OCI-LY7 (cell line): Measurements from ENCODE around the gene PLA2G2F. TPM values are rescaled to one million over a fixed set of nuclear protein-coding genes. Genes with fewer than 3 reads are reported as not detected.

Experiments
- BruUV-seq: library from RNA; stranded (reverse); fragments of 400-500 nt; replicated peaks from 2 replicates; lab custom pipeline; 2021; lab: Mats Ljungman, UMichigan
- CTCF ChIA-PET: fragments of 300-600 bp; sonication (Branson Sonifier 250); formaldehyde crosslinking; loops from one replicate; lab custom pipeline; 2022; ENCODE audit warnings: antibody characterized with exemption; ENCODE audit not compliant: unreplicated experiment; lab: Charles Lee
- POLR2A ChIA-PET: fragments of 300-600 bp; sonication (Branson Sonifier 250); formaldehyde crosslinking; loops from one replicate; lab custom pipeline; 2022; ENCODE audit warnings: antibody characterized with exemption; lab: Charles Lee
- DNase-seq: peaks from one replicate; pipeline ENCODE4 v3.0.0-alpha.2; 2015; ENCODE audit warnings: low spot score
- H2AFZ ChIP-seq: fragments of 200-600 bp; sonication (generic), shearing (Covaris generic); 2 replicates; pipeline ENCODE4 v1.6.1; 2014; ENCODE audit warnings: mild to moderate bottlenecking, antibody characterized with exemption, low read length, moderate library complexity
- H3K27ac ChIP-seq: fragments of 200-600 bp; sonication (generic); 2 replicates; pipeline ENCODE4 v1.5.1; 2014; ENCODE audit warnings: mixed run types, low read depth, mild to moderate bottlenecking, moderate library complexity, low read length, inconsistent platforms; ENCODE audit not compliant: poor library complexity, severe bottlenecking
- H3K36me3 ChIP-seq: fragments of 200-600 bp; sonication (generic); 2 replicates; pipeline ENCODE4 v1.6.1; 2014; ENCODE audit warnings: mild to moderate bottlenecking, antibody characterized with exemption, low read length, moderate library complexity, mixed read lengths; ENCODE audit not compliant: insufficient read depth
- H3K4me1 ChIP-seq: fragments of 200-600 bp; sonication (generic); 2 replicates; pipeline ENCODE4 v1.5.1; 2014; ENCODE audit warnings: mild to moderate bottlenecking, low read length; ENCODE audit not compliant: insufficient read depth, poor library complexity, severe bottlenecking
- H3K4me2 ChIP-seq: fragments of 200-600 bp; sonication (generic); 2 replicates; pipeline ENCODE4 v1.6.1; 2014; ENCODE audit warnings: mild to moderate bottlenecking, low read length
- H3K4me3 ChIP-seq: fragments of 200-600 bp; sonication (generic); 2 replicates; pipeline ENCODE4 v1.5.1; 2014; ENCODE audit warnings: mild to moderate bottlenecking, low read depth, low read length; ENCODE audit not compliant: poor library complexity, severe bottlenecking
- H3K79me2 ChIP-seq: fragments of 200-600 bp; sonication (generic); 2 replicates; pipeline ENCODE4 v1.6.1; 2016; ENCODE audit warnings: low read depth, mild to moderate bottlenecking, low read length, moderate library complexity, mixed read lengths; ENCODE audit not compliant: insufficient read depth
- H3K9me2 ChIP-seq: fragments of 200-600 bp; sonication (generic); 2 replicates; pipeline ENCODE4 v1.6.1; 2016; ENCODE audit warnings: mild to moderate bottlenecking, low read length, mixed read lengths; ENCODE audit not compliant: insufficient read depth
- H3K9me3 ChIP-seq: fragments of 200-600 bp; sonication (generic); 2 replicates; pipeline ENCODE4 v1.6.1; 2014; ENCODE audit warnings: mild to moderate bottlenecking, mixed run types, low read length, mixed read lengths
- H4K20me1 ChIP-seq: fragments of 200-600 bp; sonication (generic); 2 replicates; pipeline ENCODE4 v1.6.1; 2014; ENCODE audit warnings: mild to moderate bottlenecking, antibody characterized with exemption, low read length, moderate library complexity, mixed read lengths; ENCODE audit not compliant: insufficient read depth
- EZH2phosphoT487 ChIP-seq: fragments of 200-600 bp; sonication (generic); IDR thresholded peaks from 2 replicates; pipeline ENCODE4 v1.6.1; 2018; ENCODE audit warnings: low read depth, borderline replicate concordance, mild to moderate bottlenecking, mixed run types, antibody characterized with exemption, low read length, moderate library complexity, mixed read lengths
- intact Hi-C: fragments of 100-400 bp; cut with micrococcal nuclease; formaldehyde crosslinking; loops from one replicate; pipeline ENCODE4 v1.10.0; 2022; ENCODE audit not compliant: unreplicated experiment
- total RNA-seq, 2 experiments: library from RNA; depleted of rRNA in 1 of 2; stranded (reverse); fragments of >200 nt in 1 of 2; shearing (Covaris generic) in 1 of 2; gene quantifications; 2 replicates each; pipeline ENCODE4 v1.2.3, GENCODE V29; 2014 to 2022
- TF ChIP-seq, protein P1 (sequence below): fragments of 200-600 bp; sonication (generic); conservative IDR thresholded peaks from 2 replicates; pipeline ENCODE4 v1.5.1; 2014; ENCODE audit warnings: mild to moderate bottlenecking, antibody characterized with exemption, low read length, moderate library complexity, mixed read lengths

Gene PLA2G2F
- total RNA-seq, 2 experiments from 2014 or later, result not detected

DNA sequence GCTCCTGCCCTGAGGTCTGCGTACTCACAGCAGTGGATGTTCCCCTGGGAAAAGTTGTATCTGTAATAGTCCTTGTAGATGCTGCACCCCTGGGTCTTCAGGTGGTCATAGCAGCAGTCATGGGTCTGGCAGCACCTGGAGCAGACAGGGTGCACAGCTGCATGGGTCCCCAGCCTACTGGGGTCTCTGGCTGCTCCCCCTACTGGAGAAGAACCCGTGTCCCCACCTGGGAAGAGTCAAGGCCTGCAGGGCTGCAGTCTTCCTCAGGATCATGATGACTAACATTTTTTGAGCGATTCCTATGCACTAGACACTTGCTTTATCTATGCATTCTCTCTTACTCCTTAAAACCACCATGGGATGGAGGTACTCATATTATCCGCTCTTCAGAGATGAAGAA lies 23.6 kb upstream of the PLA2G2F start:
- no TSS peak for BruUV-seq
- Histone ChIP-seq H3K4me3 (no peak overlapping the region), H2AFZ (no peak overlapping the region), H3K9me2 (no peaks in the 10 kb centered on the region), H3K4me1 (peaks cover 15% of the 10 kb centered on the region), H4K20me1 (no peaks in the 10 kb centered on the region), H3K79me2 (no peaks in the 10 kb centered on the region), H3K9me3 (no peaks in the 10 kb centered on the region), H3K27ac (no peak overlapping the region), H3K4me2 (no peak overlapping the region), H3K36me3 (no peaks in the 10 kb centered on the region)
- ChIA-PET POLR2A (no interaction called here), CTCF (interaction anchor here (0.6 kb wide), 1 partner anchor 481 kb away, joined by 3 read pairs; no protein-coding TSS in a partner anchor)
- no peak for DNase-seq
- intact Hi-C loops, result no loop called here
- TF ChIP-seq EZH2phosphoT487, result no peak
- TF ChIP-seq, protein P1, sequence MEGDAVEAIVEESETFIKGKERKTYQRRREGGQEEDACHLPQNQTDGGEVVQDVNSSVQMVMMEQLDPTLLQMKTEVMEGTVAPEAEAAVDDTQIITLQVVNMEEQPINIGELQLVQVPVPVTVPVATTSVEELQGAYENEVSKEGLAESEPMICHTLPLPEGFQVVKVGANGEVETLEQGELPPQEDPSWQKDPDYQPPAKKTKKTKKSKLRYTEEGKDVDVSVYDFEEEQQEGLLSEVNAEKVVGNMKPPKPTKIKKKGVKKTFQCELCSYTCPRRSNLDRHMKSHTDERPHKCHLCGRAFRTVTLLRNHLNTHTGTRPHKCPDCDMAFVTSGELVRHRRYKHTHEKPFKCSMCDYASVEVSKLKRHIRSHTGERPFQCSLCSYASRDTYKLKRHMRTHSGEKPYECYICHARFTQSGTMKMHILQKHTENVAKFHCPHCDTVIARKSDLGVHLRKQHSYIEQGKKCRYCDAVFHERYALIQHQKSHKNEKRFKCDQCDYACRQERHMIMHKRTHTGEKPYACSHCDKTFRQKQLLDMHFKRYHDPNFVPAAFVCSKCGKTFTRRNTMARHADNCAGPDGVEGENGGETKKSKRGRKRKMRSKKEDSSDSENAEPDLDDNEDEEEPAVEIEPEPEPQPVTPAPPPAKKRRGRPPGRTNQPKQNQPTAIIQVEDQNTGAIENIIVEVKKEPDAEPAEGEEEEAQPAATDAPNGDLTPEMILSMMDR, result peak; percentile 51; the same call in 1 of the 2 replicates

DNA sequence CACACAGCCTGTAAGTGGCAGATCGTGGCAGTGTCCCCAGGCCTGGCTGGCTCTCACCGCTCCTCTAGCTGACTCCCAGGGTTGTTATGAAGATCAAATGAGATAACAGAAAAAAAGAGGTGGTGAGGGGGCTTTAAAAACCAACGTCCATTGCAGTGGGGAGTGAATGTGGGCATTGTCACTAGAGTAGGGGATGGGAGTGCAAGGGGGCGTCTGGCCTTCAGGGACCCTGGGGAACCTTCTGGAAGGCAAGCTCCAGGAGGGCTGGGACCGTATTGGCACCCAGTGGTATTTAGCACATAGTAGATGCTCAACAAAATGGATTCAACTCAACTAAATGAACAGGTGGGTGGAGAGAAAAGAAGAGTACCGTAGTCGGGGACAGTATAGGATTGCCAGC lies 23.2 kb upstream of the PLA2G2F start:
- Histone ChIP-seq H4K20me1 (no peaks in the 10 kb centered on the region), H3K9me2 (no peaks in the 10 kb centered on the region), H3K4me3 (no peak overlapping the region), H3K79me2 (no peaks in the 10 kb centered on the region), H3K4me1 (peaks cover 15% of the 10 kb centered on the region), H3K36me3 (no peaks in the 10 kb centered on the region), H3K4me2 (no peak overlapping the region), H3K9me3 (no peaks in the 10 kb centered on the region), H3K27ac (no peak overlapping the region), H2AFZ (no peak overlapping the region)
- POLR2A ChIA-PET, result no interaction called here
- CTCF ChIA-PET, result interaction anchor here (0.6 kb wide), 1 partner anchor 480 kb away, joined by 3 read pairs; no protein-coding TSS in a partner anchor
- DNase-seq, result no peak
- intact Hi-C loops, result no loop called here
- no TSS peak for BruUV-seq
- no peak for TF ChIP-seq EZH2phosphoT487

DNA sequence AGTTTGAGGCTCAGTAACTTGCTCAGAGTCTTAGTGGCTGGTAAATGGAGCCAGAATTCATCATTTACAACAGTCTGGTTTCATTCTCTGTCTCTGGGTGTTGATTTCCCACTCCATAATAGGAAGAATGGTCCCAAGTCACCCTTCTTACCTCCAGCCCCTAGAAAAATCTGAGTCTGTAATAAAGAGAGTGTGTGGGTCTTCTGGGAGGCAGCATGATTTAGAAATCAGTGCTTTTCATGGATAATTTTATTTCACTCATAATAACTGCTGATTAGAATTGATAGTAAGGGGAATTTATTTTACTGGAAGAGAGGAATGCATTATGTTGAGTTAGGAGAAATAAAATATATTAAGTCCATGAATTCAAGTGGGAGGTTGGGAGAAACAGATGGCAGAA lies 21.9 kb upstream of the PLA2G2F start:
- H4K20me1 ChIP-seq, result no peaks in the 10 kb centered on the region
- TF ChIP-seq, protein P1, result no peak
- no peak for TF ChIP-seq EZH2phosphoT487
- no peaks in the 10 kb centered on the region for H3K9me2 ChIP-seq
- no peak overlapping the region for H2AFZ ChIP-seq
- no TSS peak for BruUV-seq
- no peak for DNase-seq
- H3K79me2 ChIP-seq, result no peaks in the 10 kb centered on the region
- ChIA-PET CTCF (no interaction called here), POLR2A (no interaction called here)
- intact Hi-C loops, result no loop called here
- no peak overlapping the region for H3K4me3 ChIP-seq
- no peak overlapping the region for H3K4me2 ChIP-seq
- H3K36me3 ChIP-seq, result no peaks in the 10 kb centered on the region
- peaks cover 15% of the 10 kb centered on the region for H3K4me1 ChIP-seq
- H3K9me3 ChIP-seq, result no peaks in the 10 kb centered on the region
- H3K27ac ChIP-seq, result no peak overlapping the region
